ENCODE measurements around the gene TRAF7. TPM values are rescaled to one million over a fixed set of nuclear protein-coding genes. Genes with fewer than 3 reads are reported as not detected.

TRAF7 gene
- total and polyA plus RNA-seq, 2 of the 13 experiments (the other 11 are each of a cell fraction or from before 2014, with no cell fraction given), result 47.9 to 65.6 TPM

GRCh38 chr16:2163211-2163881 lies 7.8 kb downstream of the TRAF7 start (continued):
- TF ChIP-seq MBNL3 (CRISPR knock-in tag; conservative IDR thresholded peaks at IDR 0.05) (no peak), ZBTB7B (CRISPR knock-in tag; IDR thresholded peaks at IDR 0.05) (peak; percentile 25; the same call in 1 of the 2 replicates), MXD1 (CRISPR knock-in tag; IDR thresholded peaks at IDR 0.05) (peak; percentile 62; the same call in 1 of the 2 replicates), PTBP1 (IDR thresholded peaks at IDR 0.05; ENCODE audit: low read depth, low read length, poor library complexity, severe bottlenecking) (no peak), ZNF331 (CRISPR knock-in tag; IDR thresholded peaks at IDR 0.05) (no peak), ZBTB10 (CRISPR knock-in tag; IDR thresholded peaks at IDR 0.05; ENCODE audit: borderline replicate concordance) (peak; percentile 18; the same call in 1 of the 2 replicates), MEIS1 (CRISPR knock-in tag; IDR thresholded peaks at IDR 0.05; ENCODE audit: borderline replicate concordance) (no peak), SRSF1 (optimal IDR thresholded peaks at IDR 0.05; ENCODE audit: low read depth, low read length) (no peak), ZMAT3 (CRISPR knock-in tag; conservative IDR thresholded peaks at IDR 0.05) (no peak), ZBTB46 (CRISPR knock-in tag; IDR thresholded peaks at IDR 0.05; ENCODE audit: borderline replicate concordance) (no peak), ZNF451 (CRISPR knock-in tag; IDR thresholded peaks at IDR 0.05) (no peak), SP5 (CRISPR knock-in tag; IDR thresholded peaks at IDR 0.05; ENCODE audit: borderline replicate concordance, low read depth) (no peak), ZBTB43 (CRISPR knock-in tag; conservative IDR thresholded peaks at IDR 0.05) (no peak), ZNF180 (CRISPR knock-in tag; IDR thresholded peaks at IDR 0.05; ENCODE audit: borderline replicate concordance, low read depth) (no peak), PAF1 (CRISPR knock-in tag; IDR thresholded peaks at IDR 0.05) (no peak), REPIN1 (CRISPR knock-in tag; IDR thresholded peaks at IDR 0.05; ENCODE audit: borderline replicate concordance, low read depth) (peak; percentile 34; the same call in 1 of the 2 replicates)
- TF ChIP-seq, protein P1, sequence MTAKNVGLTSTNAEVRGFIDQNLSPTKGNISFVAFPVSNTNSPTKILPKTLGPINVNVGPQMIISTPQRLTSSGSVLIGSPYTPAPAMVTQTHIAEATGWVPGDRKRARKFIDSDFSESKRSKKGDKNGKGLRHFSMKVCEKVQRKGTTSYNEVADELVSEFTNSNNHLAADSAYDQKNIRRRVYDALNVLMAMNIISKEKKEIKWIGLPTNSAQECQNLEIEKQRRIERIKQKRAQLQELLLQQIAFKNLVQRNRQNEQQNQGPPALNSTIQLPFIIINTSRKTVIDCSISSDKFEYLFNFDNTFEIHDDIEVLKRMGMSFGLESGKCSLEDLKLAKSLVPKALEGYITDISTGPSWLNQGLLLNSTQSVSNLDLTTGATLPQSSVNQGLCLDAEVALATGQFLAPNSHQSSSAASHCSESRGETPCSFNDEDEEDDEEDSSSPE (CRISPR knock-in tag; IDR thresholded peaks at IDR 0.05), result no peak
- TF ChIP-seq, protein P2, sequence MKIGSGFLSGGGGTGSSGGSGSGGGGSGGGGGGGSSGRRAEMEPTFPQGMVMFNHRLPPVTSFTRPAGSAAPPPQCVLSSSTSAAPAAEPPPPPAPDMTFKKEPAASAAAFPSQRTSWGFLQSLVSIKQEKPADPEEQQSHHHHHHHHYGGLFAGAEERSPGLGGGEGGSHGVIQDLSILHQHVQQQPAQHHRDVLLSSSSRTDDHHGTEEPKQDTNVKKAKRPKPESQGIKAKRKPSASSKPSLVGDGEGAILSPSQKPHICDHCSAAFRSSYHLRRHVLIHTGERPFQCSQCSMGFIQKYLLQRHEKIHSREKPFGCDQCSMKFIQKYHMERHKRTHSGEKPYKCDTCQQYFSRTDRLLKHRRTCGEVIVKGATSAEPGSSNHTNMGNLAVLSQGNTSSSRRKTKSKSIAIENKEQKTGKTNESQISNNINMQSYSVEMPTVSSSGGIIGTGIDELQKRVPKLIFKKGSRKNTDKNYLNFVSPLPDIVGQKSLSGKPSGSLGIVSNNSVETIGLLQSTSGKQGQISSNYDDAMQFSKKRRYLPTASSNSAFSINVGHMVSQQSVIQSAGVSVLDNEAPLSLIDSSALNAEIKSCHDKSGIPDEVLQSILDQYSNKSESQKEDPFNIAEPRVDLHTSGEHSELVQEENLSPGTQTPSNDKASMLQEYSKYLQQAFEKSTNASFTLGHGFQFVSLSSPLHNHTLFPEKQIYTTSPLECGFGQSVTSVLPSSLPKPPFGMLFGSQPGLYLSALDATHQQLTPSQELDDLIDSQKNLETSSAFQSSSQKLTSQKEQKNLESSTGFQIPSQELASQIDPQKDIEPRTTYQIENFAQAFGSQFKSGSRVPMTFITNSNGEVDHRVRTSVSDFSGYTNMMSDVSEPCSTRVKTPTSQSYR (CRISPR knock-in tag; IDR thresholded peaks at IDR 0.05; ENCODE audit: borderline replicate concordance), result no peak
